Measurements from ENCODE around the gene ACAA1. TPM values are rescaled to one million over a fixed set of nuclear protein-coding genes. Genes with fewer than 3 reads are reported as not detected.

Gene ACAA1
- total RNA-seq, 3 donors from 2014 or later (not counting 1 experiment from before 2014, with no cell fraction given), result 79.4 to 101 (median 93.9) TPM

- Mint-ChIP-seq H3K4me1 (peaks cover 14 to 27% of the 10 kb centered on the region in 2 donors), H3K36me3 (peaks cover 6% of the 10 kb centered on the region), H3K4me3 (no peak overlapping the region), H3K9me3 (no peaks in the 10 kb centered on the region), H3K27ac (peak overlapping the region in 1 of 2 donors; percentile 66), H3K27me3 (ENCODE audit: low read depth in 2 of 2) (no peaks in the 10 kb centered on the region)
- intact Hi-C loops (cut with micrococcal nuclease), result no loop called here
- TF ChIP-seq CTCF (IDR thresholded peaks at IDR 0.05), result no peak
- 97% methylated on average over 4 of the region's 6 CpGs for WGBS (ENCODE audit: insufficient coverage)
- ATAC-seq (no peak), DNase-seq (no peak)
- peaks cover 84% of the 10 kb centered on the region for H3K36me3 ChIP-seq (ENCODE audit: control insufficient read depth, insufficient read depth, low read length)
- no peaks in the 10 kb centered on the region for H3K9me3 ChIP-seq (ENCODE audit: control insufficient read depth, insufficient read depth, low read length)
- no peak overlapping the region for H3K4me3 ChIP-seq (ENCODE audit: low read length)
- H3K27me3 ChIP-seq (ENCODE audit: control insufficient read depth, insufficient read depth, low read length), result no peaks in the 10 kb centered on the region
- H3K4me1 ChIP-seq (ENCODE audit: control insufficient read depth, insufficient read depth, low read length), result no peaks in the 10 kb centered on the region
- no peak overlapping the region for H3K27ac ChIP-seq (ENCODE audit: low read length)
These were observed 10.6 kb downstream of the ACAA1 start for GRCh38 chr3:38126121-38126892.

GRCh38 chr3:38125305-38126120 lies 11.4 kb downstream of the ACAA1 start:
- DNase-seq, result no peak
- Mint-ChIP-seq H3K4me1 (peaks cover 10 to 29% of the 10 kb centered on the region in 2 donors), H3K27ac (peak overlapping the region in 1 of 2 donors; percentile 66), H3K36me3 (peaks cover 6% of the 10 kb centered on the region), H3K4me3 (no peak overlapping the region), H3K27me3 (ENCODE audit: low read depth in 2 of 2) (no peaks in the 10 kb centered on the region), H3K9me3 (no peaks in the 10 kb centered on the region)
- Histone ChIP-seq H3K9me3 (ENCODE audit: control insufficient read depth, insufficient read depth, low read length) (no peaks in the 10 kb centered on the region), H3K4me1 (ENCODE audit: control insufficient read depth, insufficient read depth, low read length) (no peaks in the 10 kb centered on the region), H3K27ac (ENCODE audit: low read length) (no peak overlapping the region), H3K36me3 (ENCODE audit: control insufficient read depth, insufficient read depth, low read length) (peaks cover 85% of the 10 kb centered on the region), H3K4me3 (ENCODE audit: low read length) (no peak overlapping the region), H3K27me3 (ENCODE audit: control insufficient read depth, insufficient read depth, low read length) (no peaks in the 10 kb centered on the region)
- no peak for ATAC-seq
- no peak for TF ChIP-seq CTCF (IDR thresholded peaks at IDR 0.05)
- 97% methylated on average over 11 of the region's 11 CpGs for WGBS (ENCODE audit: insufficient coverage)
- intact Hi-C loops (cut with micrococcal nuclease), result no loop called here

GRCh38 chr3:38124324-38125122 lies 12.4 kb downstream of the ACAA1 start:
- ATAC-seq, result no peak
- H3K27ac Mint-ChIP-seq, result no peak overlapping the region
- no peaks in the 10 kb centered on the region for H3K27me3 Mint-ChIP-seq (ENCODE audit: low read depth in 2 of 2)
- Histone ChIP-seq H3K27me3 (ENCODE audit: control insufficient read depth, insufficient read depth, low read length) (no peaks in the 10 kb centered on the region), H3K4me1 (ENCODE audit: control insufficient read depth, insufficient read depth, low read length) (no peaks in the 10 kb centered on the region), H3K27ac (ENCODE audit: low read length) (no peak overlapping the region), H3K4me3 (ENCODE audit: low read length) (no peak overlapping the region), H3K9me3 (ENCODE audit: control insufficient read depth, insufficient read depth, low read length) (no peaks in the 10 kb centered on the region), H3K36me3 (ENCODE audit: control insufficient read depth, insufficient read depth, low read length) (peaks cover 84% of the 10 kb centered on the region)
- DNase-seq, result no peak
- no peak for TF ChIP-seq CTCF (IDR thresholded peaks at IDR 0.05)
- H3K9me3 Mint-ChIP-seq, result no peaks in the 10 kb centered on the region
- intact Hi-C loops (cut with micrococcal nuclease), result no loop called here
- H3K36me3 Mint-ChIP-seq, result peaks cover 6% of the 10 kb centered on the region
- no peak overlapping the region for H3K4me3 Mint-ChIP-seq
- H3K4me1 Mint-ChIP-seq, result peaks cover 5 to 28% of the 10 kb centered on the region in 2 donors
- WGBS (ENCODE audit: insufficient coverage), result 91% methylated on average over 7 of the region's 7 CpGs
